HEK293 (cell line): ENCODE data around the gene RTL5.

Experiments used
- CTCF ChIA-PET: fragments of 350-600 bp; formaldehyde crosslinking; extraction: SDS; loops from one replicate; lab custom pipeline; 2021; ENCODE audit warnings: antibody characterized with exemption; lab: Yijun Ruan, JAX
- POLR2A ChIA-PET: fragments of 300-600 bp; formaldehyde crosslinking; extraction: SDS; loops from one replicate; lab custom pipeline; 2020; ENCODE audit warnings: antibody characterized with exemption, inconsistent platforms; lab: Yijun Ruan, JAX
- H3K27ac ChIP-seq: fragments of 200-500 bp; sonication (Bioruptor generic); 2 replicates; pipeline ENCODE4 v1.5.1; 2014; ENCODE audit warnings: low read depth, low read length, control low read depth, inconsistent platforms; ENCODE audit errors: extremely low read depth
- H3K36me3 ChIP-seq, 2 experiments: fragments of 200-500 bp in 1 of 2; sonication (Bioruptor generic) in 1 of 2; 1 replicate in 1 of 2; 2 replicates in 1 of 2; pipeline ENCODE4 v1.5.1; 2014 to 2017; ENCODE audit warnings: inconsistent platforms in 2 of 2, low read length in 2 of 2; ENCODE audit not compliant: control insufficient read depth in 2 of 2, insufficient read depth in 1 of 2
- H3K4me1 ChIP-seq: fragments of 200-500 bp; sonication (Bioruptor generic); 2 replicates; pipeline ENCODE4 v1.5.1; 2014; ENCODE audit warnings: mild to moderate bottlenecking, low read length, inconsistent platforms; ENCODE audit not compliant: control insufficient read depth, insufficient read depth
- H3K4me3 ChIP-seq: 2 replicates; pipeline ENCODE4 v1.5.1; 2011; ENCODE audit warnings: low read depth, mild to moderate bottlenecking, control low read depth, low read length, moderate library complexity
- H3K9me3 ChIP-seq: fragments of 200-500 bp; sonication (Bioruptor generic); 2 replicates; pipeline ENCODE4 v1.5.1; 2014; ENCODE audit warnings: low read depth, low read length, inconsistent platforms; ENCODE audit not compliant: control insufficient read depth, insufficient read depth
- GLIS1 ChIP-seq: fragments of 450-650 bp; formaldehyde crosslinking; IDR thresholded peaks from 2 replicates; pipeline ENCODE4 v1.5.1; 2016; ENCODE audit warnings: missing biosample characterization, missing genetic modification characterization
- ZFP3 ChIP-seq: fragments of 450-650 bp; formaldehyde crosslinking; IDR thresholded peaks from 2 replicates; pipeline ENCODE4 v1.5.1; 2016; ENCODE audit warnings: low read depth, missing biosample characterization, missing genetic modification characterization
- ZNF114 ChIP-seq: fragments of 450-650 bp; formaldehyde crosslinking; IDR thresholded peaks from 2 replicates; pipeline ENCODE4 v1.5.0; 2017; ENCODE audit warnings: missing biosample characterization, missing genetic modification characterization
- ZNF211 ChIP-seq: fragments of 450-650 bp; formaldehyde crosslinking; IDR thresholded peaks from 2 replicates; pipeline ENCODE4 v1.5.1; 2016; ENCODE audit warnings: low read depth, missing biosample characterization, missing genetic modification characterization
- ZNF514 ChIP-seq: fragments of 450-650 bp; formaldehyde crosslinking; IDR thresholded peaks from 2 replicates; pipeline ENCODE4 v1.5.1; 2016; ENCODE audit warnings: missing biosample characterization, missing genetic modification characterization
- ZNF596 ChIP-seq: fragments of 450-650 bp; IDR thresholded peaks from 2 replicates; pipeline ENCODE4 v1.5.0; 2018; ENCODE audit warnings: missing biosample characterization, mild to moderate bottlenecking, missing genetic modification characterization, moderate library complexity
- ZNF610 ChIP-seq: fragments of 450-650 bp; formaldehyde crosslinking; IDR thresholded peaks from 2 replicates; pipeline ENCODE4 v1.5.1; 2016; ENCODE audit warnings: missing biosample characterization, missing genetic modification characterization, borderline replicate concordance
- ZNF623 ChIP-seq: fragments of 450-650 bp; formaldehyde crosslinking; IDR thresholded peaks from 2 replicates; pipeline ENCODE4 v1.5.1; 2016; ENCODE audit warnings: missing biosample characterization, missing genetic modification characterization
- TF ChIP-seq, protein P1 (sequence below): fragments of 450-650 bp; formaldehyde crosslinking; IDR thresholded peaks from 2 replicates; pipeline ENCODE4 v1.5.1; 2016; ENCODE audit warnings: missing biosample characterization, missing genetic modification characterization
- TF ChIP-seq, protein P2 (sequence below): fragments of 450-650 bp; formaldehyde crosslinking; IDR thresholded peaks from 2 replicates; pipeline ENCODE4 v1.5.1; 2016; ENCODE audit warnings: missing biosample characterization, missing genetic modification characterization
- TF ChIP-seq, protein P3 (sequence below): fragments of 450-650 bp; formaldehyde crosslinking; IDR thresholded peaks from 2 replicates; pipeline ENCODE4; 2016; ENCODE audit warnings: missing biosample characterization, missing genetic modification characterization
- TF ChIP-seq, protein P4 (sequence below): fragments of 450-650 bp; formaldehyde crosslinking; IDR thresholded peaks from 2 replicates; pipeline ENCODE4 v1.5.1; 2016; ENCODE audit warnings: missing biosample characterization, missing genetic modification characterization
- TF ChIP-seq, protein P5 (sequence below): fragments of 450-650 bp; formaldehyde crosslinking; IDR thresholded peaks from 2 replicates; pipeline ENCODE4 v1.5.0; 2017; ENCODE audit warnings: missing biosample characterization, missing genetic modification characterization, borderline replicate concordance

The RTL5 gene

DNA sequence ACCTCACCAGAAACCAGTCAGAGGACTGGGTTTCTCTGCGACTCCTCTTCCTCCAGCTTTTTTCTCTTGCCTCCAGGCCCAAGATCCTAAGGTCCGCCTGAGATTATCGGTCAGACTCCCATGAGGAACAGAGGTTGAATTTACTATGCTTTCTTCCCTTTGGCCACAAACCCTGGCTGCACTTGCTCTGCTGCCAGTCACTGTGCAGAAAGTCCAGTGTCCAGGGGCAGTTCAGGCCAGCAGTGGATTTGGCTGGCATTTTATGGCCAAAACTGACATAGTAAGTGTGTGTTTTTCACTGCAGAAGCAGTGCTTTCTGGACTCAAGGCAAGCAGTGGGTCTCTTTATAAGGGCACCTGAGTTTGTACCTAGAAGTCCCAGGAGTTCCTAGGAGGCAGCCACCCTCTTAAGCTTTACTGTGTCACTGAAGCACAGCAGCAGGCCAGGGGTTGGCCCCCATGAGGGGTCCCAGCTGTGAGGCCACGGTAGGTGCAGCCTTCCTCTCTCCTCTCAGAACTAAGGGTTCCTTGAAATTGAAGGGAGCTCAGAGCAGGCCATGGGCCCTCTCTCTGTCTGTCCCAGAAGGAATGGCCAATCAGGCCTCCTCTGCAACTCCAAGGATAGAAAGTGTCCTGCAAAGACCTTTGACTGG lies 3.4 kb downstream of the RTL5 start:
- Histone ChIP-seq H3K27ac (no peak overlapping the region), H3K36me3 (no peaks in the 10 kb centered on the region), H3K9me3 (no peaks in the 10 kb centered on the region), H3K4me1 (peaks cover 6% of the 10 kb centered on the region; the same call in 1 of the 2 replicates), H3K4me3 (no peak overlapping the region)
- CTCF ChIA-PET = interaction anchor here (0.6 to 7.5 kb wide), 16 partner anchors 9 to 210 kb away, joined by 3 to 118 read pairs (median 8); partner anchors contain the start of gene PIN4
- POLR2A ChIA-PET = no interaction called here
- TF ChIP-seq ZNF514 (tag by site-specific recombination) (no peak), ZNF596 (no peak), ZFP3 (tag by site-specific recombination) (no peak), ZNF610 (no peak), ZNF114 (tag by site-specific recombination) (no peak), ZNF623 (tag by site-specific recombination) (no peak), GLIS1 (tag by site-specific recombination) (no peak), ZNF211 (tag by site-specific recombination) (no peak)
- TF ChIP-seq, protein P1, sequence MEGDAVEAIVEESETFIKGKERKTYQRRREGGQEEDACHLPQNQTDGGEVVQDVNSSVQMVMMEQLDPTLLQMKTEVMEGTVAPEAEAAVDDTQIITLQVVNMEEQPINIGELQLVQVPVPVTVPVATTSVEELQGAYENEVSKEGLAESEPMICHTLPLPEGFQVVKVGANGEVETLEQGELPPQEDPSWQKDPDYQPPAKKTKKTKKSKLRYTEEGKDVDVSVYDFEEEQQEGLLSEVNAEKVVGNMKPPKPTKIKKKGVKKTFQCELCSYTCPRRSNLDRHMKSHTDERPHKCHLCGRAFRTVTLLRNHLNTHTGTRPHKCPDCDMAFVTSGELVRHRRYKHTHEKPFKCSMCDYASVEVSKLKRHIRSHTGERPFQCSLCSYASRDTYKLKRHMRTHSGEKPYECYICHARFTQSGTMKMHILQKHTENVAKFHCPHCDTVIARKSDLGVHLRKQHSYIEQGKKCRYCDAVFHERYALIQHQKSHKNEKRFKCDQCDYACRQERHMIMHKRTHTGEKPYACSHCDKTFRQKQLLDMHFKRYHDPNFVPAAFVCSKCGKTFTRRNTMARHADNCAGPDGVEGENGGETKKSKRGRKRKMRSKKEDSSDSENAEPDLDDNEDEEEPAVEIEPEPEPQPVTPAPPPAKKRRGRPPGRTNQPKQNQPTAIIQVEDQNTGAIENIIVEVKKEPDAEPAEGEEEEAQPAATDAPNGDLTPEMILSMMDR (tag by site-specific recombination) = no peak
- TF ChIP-seq, protein P2, sequence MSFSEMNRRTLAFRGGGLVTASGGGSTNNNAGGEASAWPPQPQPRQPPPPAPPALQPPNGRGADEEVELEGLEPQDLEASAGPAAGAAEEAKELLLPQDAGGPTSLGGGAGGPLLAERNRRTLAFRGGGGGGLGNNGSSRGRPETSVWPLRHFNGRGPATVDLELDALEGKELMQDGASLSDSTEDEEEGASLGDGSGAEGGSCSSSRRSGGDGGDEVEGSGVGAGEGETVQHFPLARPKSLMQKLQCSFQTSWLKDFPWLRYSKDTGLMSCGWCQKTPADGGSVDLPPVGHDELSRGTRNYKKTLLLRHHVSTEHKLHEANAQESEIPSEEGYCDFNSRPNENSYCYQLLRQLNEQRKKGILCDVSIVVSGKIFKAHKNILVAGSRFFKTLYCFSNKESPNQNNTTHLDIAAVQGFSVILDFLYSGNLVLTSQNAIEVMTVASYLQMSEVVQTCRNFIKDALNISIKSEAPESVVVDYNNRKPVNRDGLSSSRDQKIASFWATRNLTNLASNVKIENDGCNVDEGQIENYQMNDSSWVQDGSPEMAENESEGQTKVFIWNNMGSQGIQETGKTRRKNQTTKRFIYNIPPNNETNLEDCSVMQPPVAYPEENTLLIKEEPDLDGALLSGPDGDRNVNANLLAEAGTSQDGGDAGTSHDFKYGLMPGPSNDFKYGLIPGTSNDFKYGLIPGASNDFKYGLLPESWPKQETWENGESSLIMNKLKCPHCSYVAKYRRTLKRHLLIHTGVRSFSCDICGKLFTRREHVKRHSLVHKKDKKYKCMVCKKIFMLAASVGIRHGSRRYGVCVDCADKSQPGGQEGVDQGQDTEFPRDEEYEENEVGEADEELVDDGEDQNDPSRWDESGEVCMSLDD (tag by site-specific recombination) = no peak
- TF ChIP-seq, protein P3, sequence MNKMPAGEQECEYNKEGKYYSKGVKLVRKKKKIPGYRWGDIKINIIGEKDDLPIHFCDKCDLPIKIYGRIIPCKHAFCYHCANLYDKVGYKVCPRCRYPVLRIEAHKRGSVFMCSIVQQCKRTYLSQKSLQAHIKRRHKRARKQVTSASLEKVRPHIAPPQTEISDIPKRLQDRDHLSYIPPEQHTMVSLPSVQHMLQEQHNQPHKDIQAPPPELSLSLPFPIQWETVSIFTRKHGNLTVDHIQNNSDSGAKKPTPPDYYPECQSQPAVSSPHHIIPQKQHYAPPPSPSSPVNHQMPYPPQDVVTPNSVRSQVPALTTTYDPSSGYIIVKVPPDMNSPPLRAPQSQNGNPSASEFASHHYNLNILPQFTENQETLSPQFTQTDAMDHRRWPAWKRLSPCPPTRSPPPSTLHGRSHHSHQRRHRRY (tag by site-specific recombination) = no peak
- TF ChIP-seq, protein P4, sequence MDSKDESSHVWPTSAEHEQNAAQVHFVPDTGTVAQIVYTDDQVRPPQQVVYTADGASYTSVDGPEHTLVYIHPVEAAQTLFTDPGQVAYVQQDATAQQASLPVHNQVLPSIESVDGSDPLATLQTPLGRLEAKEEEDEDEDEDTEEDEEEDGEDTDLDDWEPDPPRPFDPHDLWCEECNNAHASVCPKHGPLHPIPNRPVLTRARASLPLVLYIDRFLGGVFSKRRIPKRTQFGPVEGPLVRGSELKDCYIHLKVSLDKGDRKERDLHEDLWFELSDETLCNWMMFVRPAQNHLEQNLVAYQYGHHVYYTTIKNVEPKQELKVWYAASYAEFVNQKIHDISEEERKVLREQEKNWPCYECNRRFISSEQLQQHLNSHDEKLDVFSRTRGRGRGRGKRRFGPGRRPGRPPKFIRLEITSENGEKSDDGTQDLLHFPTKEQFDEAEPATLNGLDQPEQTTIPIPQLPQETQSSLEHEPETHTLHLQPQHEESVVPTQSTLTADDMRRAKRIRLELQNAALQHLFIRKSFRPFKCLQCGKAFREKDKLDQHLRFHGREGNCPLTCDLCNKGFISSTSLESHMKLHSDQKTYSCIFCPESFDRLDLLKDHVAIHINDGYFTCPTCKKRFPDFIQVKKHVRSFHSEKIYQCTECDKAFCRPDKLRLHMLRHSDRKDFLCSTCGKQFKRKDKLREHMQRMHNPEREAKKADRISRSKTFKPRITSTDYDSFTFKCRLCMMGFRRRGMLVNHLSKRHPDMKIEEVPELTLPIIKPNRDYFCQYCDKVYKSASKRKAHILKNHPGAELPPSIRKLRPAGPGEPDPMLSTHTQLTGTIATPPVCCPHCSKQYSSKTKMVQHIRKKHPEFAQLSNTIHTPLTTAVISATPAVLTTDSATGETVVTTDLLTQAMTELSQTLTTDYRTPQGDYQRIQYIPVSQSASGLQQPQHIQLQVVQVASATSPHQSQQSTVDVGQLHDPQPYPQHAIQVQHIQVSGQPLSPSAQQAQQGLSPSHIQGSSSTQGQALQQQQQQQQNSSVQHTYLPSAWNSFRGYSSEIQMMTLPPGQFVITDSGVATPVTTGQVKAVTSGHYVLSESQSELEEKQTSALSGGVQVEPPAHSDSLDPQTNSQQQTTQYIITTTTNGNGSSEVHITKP (tag by site-specific recombination) = no peak
- TF ChIP-seq, protein P5, sequence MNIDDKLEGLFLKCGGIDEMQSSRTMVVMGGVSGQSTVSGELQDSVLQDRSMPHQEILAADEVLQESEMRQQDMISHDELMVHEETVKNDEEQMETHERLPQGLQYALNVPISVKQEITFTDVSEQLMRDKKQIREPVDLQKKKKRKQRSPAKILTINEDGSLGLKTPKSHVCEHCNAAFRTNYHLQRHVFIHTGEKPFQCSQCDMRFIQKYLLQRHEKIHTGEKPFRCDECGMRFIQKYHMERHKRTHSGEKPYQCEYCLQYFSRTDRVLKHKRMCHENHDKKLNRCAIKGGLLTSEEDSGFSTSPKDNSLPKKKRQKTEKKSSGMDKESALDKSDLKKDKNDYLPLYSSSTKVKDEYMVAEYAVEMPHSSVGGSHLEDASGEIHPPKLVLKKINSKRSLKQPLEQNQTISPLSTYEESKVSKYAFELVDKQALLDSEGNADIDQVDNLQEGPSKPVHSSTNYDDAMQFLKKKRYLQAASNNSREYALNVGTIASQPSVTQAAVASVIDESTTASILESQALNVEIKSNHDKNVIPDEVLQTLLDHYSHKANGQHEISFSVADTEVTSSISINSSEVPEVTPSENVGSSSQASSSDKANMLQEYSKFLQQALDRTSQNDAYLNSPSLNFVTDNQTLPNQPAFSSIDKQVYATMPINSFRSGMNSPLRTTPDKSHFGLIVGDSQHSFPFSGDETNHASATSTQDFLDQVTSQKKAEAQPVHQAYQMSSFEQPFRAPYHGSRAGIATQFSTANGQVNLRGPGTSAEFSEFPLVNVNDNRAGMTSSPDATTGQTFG (tag by site-specific recombination) = no peak
